GM12878 (cell line): ENCODE results near the gene MYF6. TPM values are rescaled to one million over a fixed set of nuclear protein-coding genes. Genes with fewer than 3 reads are reported as not detected.

Experiments
- ATAC-seq: fragments of 200-7000 bp; cut with Tn5 transposase; 3 replicates; pipeline ENCODE4 v1.9.1; 2020; ENCODE audit warnings: mild to moderate bottlenecking, moderate library complexity
- BruUV-seq: library from RNA; stranded (reverse); fragments of 400-500 nt; replicated peaks from 2 replicates; lab custom pipeline; 2021; lab: Mats Ljungman, UMichigan
- CTCF ChIA-PET: fragments of 300-600 bp; sonication (Branson Sonifier 250); formaldehyde crosslinking; extraction: SDS; loops from one replicate; lab custom pipeline; 2021; ENCODE audit warnings: inconsistent platforms; lab: Yijun Ruan, JAX
- POLR2A ChIA-PET: fragments of 350-600 bp; formaldehyde crosslinking; extraction: SDS; loops from one replicate; lab custom pipeline; 2021; ENCODE audit warnings: inconsistent platforms; lab: Charles Lee
- RAD21 ChIA-PET: fragments of 300-600 bp; sonication (Branson Sonifier 250); formaldehyde crosslinking; loops from one replicate; lab custom pipeline; 2023; ENCODE audit warnings: antibody characterized with exemption; ENCODE audit not compliant: unreplicated experiment; lab: Charles Lee
- SMC1A ChIA-PET: fragments of 300-600 bp; sonication (Branson Sonifier 250); formaldehyde crosslinking; loops from one replicate; lab custom pipeline; 2023; ENCODE audit not compliant: unreplicated experiment, uncharacterized antibody; lab: Charles Lee
- DNase-seq: peaks from one replicate; pipeline ENCODE4 v3.0.0-alpha.2; 2011; ENCODE audit warnings: low read depth, low spot score
- FAIRE-seq: peaks from 3 replicates; lab custom pipeline; 2011; peaks lifted over from hg19 to GRCh38; lab: Jason Lieb, UNC
- H2AFZ ChIP-seq: 2 replicates; pipeline ENCODE4 v1.6.0; 2011; ENCODE audit warnings: low read depth, low read length, control low read depth; ENCODE audit not compliant: control insufficient read depth
- H3K27ac ChIP-seq: 2 replicates; pipeline ENCODE4 v1.5.1; 2011; ENCODE audit warnings: control low read depth; ENCODE audit not compliant: control insufficient read depth, insufficient read depth
- H3K27me3 ChIP-seq, 2 experiments: replicated peaks in 1 of 2; 2 replicates each; pipeline versions ENCODE4 v1.6.0 to v1.6.1; 2011; ENCODE audit warnings: low read length in 1 of 2; ENCODE audit not compliant: control insufficient read depth in 2 of 2, insufficient read depth in 2 of 2
- H3K36me3 ChIP-seq, 2 experiments: 2 replicates each; pipeline ENCODE4 v1.5.1; 2011; ENCODE audit warnings: low read length in 1 of 2; ENCODE audit not compliant: control insufficient read depth in 2 of 2, insufficient read depth in 2 of 2
- H3K4me1 ChIP-seq: 2 replicates; pipeline ENCODE4 v1.6.1; 2011; ENCODE audit warnings: mild to moderate bottlenecking, low read length, moderate library complexity, mixed read lengths; ENCODE audit not compliant: control insufficient read depth, insufficient read depth
- H3K4me2 ChIP-seq: 2 replicates; pipeline ENCODE4 v1.6.0; 2011; ENCODE audit warnings: control low read depth; ENCODE audit not compliant: control insufficient read depth, insufficient read depth
- H3K4me3 ChIP-seq: fragments of 200-600 bp; sonication (generic); 2 replicates; pipeline ENCODE4 v1.5.1; 2016
- H3K79me2 ChIP-seq: 2 replicates; pipeline ENCODE4 v1.6.0; 2011; ENCODE audit warnings: low read length; ENCODE audit not compliant: control insufficient read depth, insufficient read depth
- H3K9ac ChIP-seq: 2 replicates; pipeline ENCODE4 v1.8.0; 2011; ENCODE audit warnings: low read length, control low read depth, mixed read lengths; ENCODE audit not compliant: control insufficient read depth, insufficient read depth
- H3K9me3 ChIP-seq: replicated peaks from 3 replicates; pipeline ENCODE4 v1.5.1; 2011; ENCODE audit warnings: mild to moderate bottlenecking, low read length; ENCODE audit not compliant: control insufficient read depth, insufficient read depth
- H4K20me1 ChIP-seq: 2 replicates; pipeline ENCODE4 v1.6.0; 2011; ENCODE audit not compliant: control insufficient read depth, insufficient read depth
- ATF2 ChIP-seq: IDR thresholded peaks from 2 replicates; pipeline ENCODE4 v1.6.1; 2012; ENCODE audit warnings: low read length, inconsistent platforms
- CBX3 ChIP-seq: fragments of 200-600 bp; sonication (generic); IDR thresholded peaks from 2 replicates; pipeline ENCODE4 v1.6.1; 2016; ENCODE audit warnings: low read depth, borderline replicate concordance
- CREB1 ChIP-seq: IDR thresholded peaks from 2 replicates; pipeline ENCODE4 v1.6.1; 2012; ENCODE audit warnings: low read depth, mild to moderate bottlenecking, inconsistent platforms
- EZH2 ChIP-seq: IDR thresholded peaks from 2 replicates; pipeline ENCODE4 v1.6.1; 2012; ENCODE audit warnings: low read depth, mild to moderate bottlenecking, control low read depth, inconsistent platforms, low read length, borderline replicate concordance; ENCODE audit not compliant: control insufficient read depth
- GATAD2B ChIP-seq: fragments of 450-650 bp; conservative IDR thresholded peaks from 2 replicates; pipeline ENCODE4 v1.6.1; 2017; ENCODE audit warnings: low read depth, mild to moderate bottlenecking, moderate library complexity
- IRF5 ChIP-seq: fragments of 450-650 bp; IDR thresholded peaks from 2 replicates; pipeline ENCODE4 v1.6.1; 2017; ENCODE audit warnings: borderline replicate concordance
- MAX ChIP-seq: IDR thresholded peaks from 2 replicates; pipeline ENCODE4 v1.6.1; 2012; ENCODE audit warnings: low read depth, low read length, improper control_type of control experiment
- MTA2 ChIP-seq: fragments of 450-650 bp; IDR thresholded peaks from 2 replicates; pipeline ENCODE4 v1.6.1; 2016; ENCODE audit warnings: low read depth, mild to moderate bottlenecking, moderate library complexity
- NR2C2 ChIP-seq: IDR thresholded peaks from 2 replicates; pipeline ENCODE4 v1.6.1; 2011; ENCODE audit warnings: borderline replicate concordance, low read depth; ENCODE audit not compliant: control insufficient read depth, insufficient read length
- PAX8 ChIP-seq: fragments of 450-650 bp; IDR thresholded peaks from 2 replicates; pipeline ENCODE4 v1.6.1; 2017; ENCODE audit warnings: mild to moderate bottlenecking, moderate library complexity
- STAT1 ChIP-seq: fragments of 450-650 bp; conservative IDR thresholded peaks from 2 replicates; pipeline ENCODE4 v1.6.1; 2014; ENCODE audit warnings: antibody characterized with exemption, mild to moderate bottlenecking
- TAF1 ChIP-seq: IDR thresholded peaks from 2 replicates; pipeline ENCODE4 v1.6.1; 2011; ENCODE audit warnings: mild to moderate bottlenecking, low read depth, low read length, borderline replicate concordance
- YBX1 ChIP-seq: fragments of 450-650 bp; IDR thresholded peaks from 2 replicates; pipeline ENCODE4 v1.6.1; 2016; ENCODE audit warnings: antibody characterized with exemption
- ZBTB33 ChIP-seq: fragments of 450-650 bp; IDR thresholded peaks from 2 replicates; pipeline ENCODE4 v1.6.1; 2017; ENCODE audit warnings: mild to moderate bottlenecking
- ZNF592 ChIP-seq: fragments of 450-650 bp; IDR thresholded peaks from 2 replicates; pipeline ENCODE4 v1.6.1; 2017; ENCODE audit warnings: mild to moderate bottlenecking, moderate library complexity
- WGBS: methylation state at CpG from one replicate; pipeline ENCODE4 v1.1.6; 2016; ENCODE audit warnings: low lambda C conversion rate; ENCODE audit not compliant: insufficient replicate concordance, insufficient coverage; ENCODE audit errors: missing lambda C conversion rate; 5-methylcytosine and 5-hydroxymethylcytosine counted together
- in situ Hi-C: fragments of 300-500 bp; cut with MboI; formaldehyde crosslinking; loops from 9 replicates; pipeline ENCODE4 v1.14.3; 2018; ENCODE audit warnings: mixed read lengths
- intact Hi-C: fragments of 100-400 bp; cut with micrococcal nuclease; formaldehyde crosslinking; loops from one replicate; pipeline ENCODE4 v1.14.2; 2022; ENCODE audit not compliant: unreplicated experiment
- polyA plus RNA-seq, 11 experiments: library from polyadenylated mRNA; depleted of rRNA in 4 of 11; unstranded in 6 of 11; stranded (reverse) in 5 of 11; fragments of >200 nt; fragmentation: Nextera tagmentation in 4 of 11; fragmentation: Illumina TruSeq in 1 of 11; extraction: Ambion mirVana in 4 of 11; extraction: Trizol in 1 of 11; gene quantifications; 1 replicate in 1 of 11; 2 replicates in 10 of 11; pipeline versions ENCODE4 v1.2.1 to v1.2.3, GENCODE V29; 2011 to 2016; ENCODE audit warnings: inconsistent platforms in 2 of 11, missing spikeins in 2 of 11, low read depth in 1 of 11
- total RNA-seq, 4 experiments: library from RNA; depleted of rRNA in 3 of 4; stranded (reverse); fragments of >200 nt in 3 of 4; fragmentation: Illumina TruSeq in 1 of 4; extraction: Trizol in 1 of 4; gene quantifications; 2 replicates each; pipeline versions ENCODE4 v1.2.1 to v1.2.3, GENCODE V29; 2013 to 2021

The MYF6 gene
- total and polyA plus RNA-seq, 10 of the 15 experiments (the other 5 are each of a cell fraction or from before 2014, with no cell fraction given): not detected

GRCh38 chr12:80681287-80681686 is 26.1 kb upstream of the MYF6 start (continued):
- TF ChIP-seq ATF2: no peak
- TF ChIP-seq CREB1: no peak
- TF ChIP-seq EZH2: no peak
- TF ChIP-seq MTA2: no peak
- TF ChIP-seq YBX1: no peak

GRCh38 chr12:80681786-80682185 is 25.6 kb upstream of the MYF6 start:
- Histone ChIP-seq H3K4me3 (no peak overlapping the region), H4K20me1 (no peaks in the 10 kb centered on the region), H3K9ac (no peak overlapping the region), H2AFZ (no peak overlapping the region), H3K27me3 (no peaks in the 10 kb centered on the region), H3K4me2 (no peak overlapping the region), H3K4me1 (no peaks in the 10 kb centered on the region), H3K79me2 (no peaks in the 10 kb centered on the region), H3K36me3 (no peaks in the 10 kb centered on the region), H3K9me3 (no peaks in the 10 kb centered on the region), H3K27ac (no peak overlapping the region)
- ATAC-seq: no peak
- in situ Hi-C loops (no loop called here), intact Hi-C loops (no loop called here)
- POLR2A ChIA-PET: no interaction called here
- DNase-seq: no peak
- RAD21 ChIA-PET: no interaction called here
- no TSS peak for BruUV-seq
- SMC1A ChIA-PET: interaction anchor here (1.3 kb wide), 2 partner anchors 9 to 22 kb away, joined by 4 to 6 read pairs; no protein-coding TSS in a partner anchor
- no peak for FAIRE-seq
- 84% methylated on average over 3 of the region's 3 CpGs for WGBS
- CTCF ChIA-PET: interaction anchor here (0.6 to 1.1 kb wide), 2 partner anchors 28 to 126 kb away, joined by 3 to 5 read pairs; no protein-coding TSS in a partner anchor
- no peak for TF ChIP-seq GATAD2B
- no peak for TF ChIP-seq NR2C2
- TF ChIP-seq IRF5: no peak
- TF ChIP-seq PAX8: no peak
- TF ChIP-seq MAX: no peak
- no peak for TF ChIP-seq STAT1
- no peak for TF ChIP-seq TAF1
- no peak for TF ChIP-seq ZNF592
- TF ChIP-seq CBX3: no peak
- TF ChIP-seq ZBTB33: no peak
